Astrocyte (in vitro differentiated cells and primary cell): ENCODE data around the gene PI16. TPM values are rescaled to one million over a fixed set of nuclear protein-coding genes. Genes with fewer than 3 reads are reported as not detected.

Experiments
- DNase-seq: peaks from one replicate; pipeline ENCODE4 v3.0.0-alpha.2; 2010; ENCODE audit warnings: low read depth
- FAIRE-seq: peaks from 2 replicates; lab custom pipeline; 2011; peaks lifted over from hg19 to GRCh38; lab: Jason Lieb, UNC
- H2AFZ ChIP-seq: 2 replicates; pipeline ENCODE4 v1.6.0; 2012; ENCODE audit warnings: low read depth, low read length, inconsistent platforms
- H3K27ac ChIP-seq: 2 replicates; pipeline ENCODE4 v1.5.1; 2011; ENCODE audit warnings: low read depth, low read length, inconsistent platforms
- H3K27me3 ChIP-seq: 2 replicates; pipeline ENCODE4 v1.6.0; 2011; ENCODE audit warnings: low read length, inconsistent platforms; ENCODE audit not compliant: insufficient read depth
- H3K36me3 ChIP-seq: 2 replicates; pipeline ENCODE4 v1.5.1; 2011; ENCODE audit warnings: low read length, inconsistent platforms; ENCODE audit not compliant: insufficient read depth
- H3K4me1 ChIP-seq: 2 replicates; pipeline ENCODE4 v1.5.1; 2011; ENCODE audit warnings: low read length, inconsistent platforms; ENCODE audit not compliant: insufficient read depth
- H3K4me2 ChIP-seq: 2 replicates; pipeline ENCODE4 v1.6.0; 2012; ENCODE audit warnings: low read length, inconsistent platforms
- H3K4me3 ChIP-seq: 2 replicates; pipeline ENCODE4 v1.5.1; 2011; ENCODE audit warnings: low read depth, mild to moderate bottlenecking, low read length, inconsistent platforms; ENCODE audit not compliant: insufficient read depth
- H3K79me2 ChIP-seq: 2 replicates; pipeline ENCODE4 v1.6.0; 2012; ENCODE audit warnings: mild to moderate bottlenecking, low read length, inconsistent platforms; ENCODE audit not compliant: insufficient read depth
- H3K9ac ChIP-seq: 2 replicates; pipeline ENCODE4 v1.6.0; 2012; ENCODE audit warnings: mild to moderate bottlenecking, low read length, inconsistent platforms
- H3K9me3 ChIP-seq: 2 replicates; pipeline ENCODE4 v1.5.1; 2012; ENCODE audit warnings: low read depth, mild to moderate bottlenecking, low read length, inconsistent platforms; ENCODE audit not compliant: insufficient read depth
- H4K20me1 ChIP-seq: 2 replicates; pipeline ENCODE4 v1.6.0; 2012; ENCODE audit warnings: low read length, inconsistent platforms; ENCODE audit not compliant: insufficient read depth
- H3K27ac Mint-ChIP-seq: one replicate; pipeline ENCODE4 v1.8.0; 2021; ENCODE audit warnings: mild to moderate bottlenecking, mixed read lengths; ENCODE audit not compliant: unreplicated experiment
- H3K27me3 Mint-ChIP-seq: one replicate; pipeline ENCODE4 v1.8.0; 2021; ENCODE audit warnings: low read depth, mixed read lengths; ENCODE audit not compliant: unreplicated experiment
- H3K36me3 Mint-ChIP-seq: one replicate; pipeline ENCODE4 v1.8.0; 2021; ENCODE audit warnings: low read depth, mixed read lengths; ENCODE audit not compliant: unreplicated experiment
- H3K4me1 Mint-ChIP-seq: one replicate; pipeline ENCODE4 v1.8.0; 2021; ENCODE audit warnings: low read depth, mixed read lengths; ENCODE audit not compliant: unreplicated experiment
- H3K4me3 Mint-ChIP-seq: one replicate; pipeline ENCODE4 v1.8.0; 2021; ENCODE audit warnings: mild to moderate bottlenecking, moderate library complexity, mixed read lengths; ENCODE audit not compliant: unreplicated experiment
- H3K9me3 Mint-ChIP-seq: one replicate; pipeline ENCODE4 v1.8.0; 2021; ENCODE audit warnings: mild to moderate bottlenecking, mixed read lengths; ENCODE audit not compliant: unreplicated experiment
- EZH2 ChIP-seq: IDR thresholded peaks from 2 replicates; pipeline ENCODE4 v1.6.1; 2012; ENCODE audit warnings: mild to moderate bottlenecking, low read length, inconsistent platforms; ENCODE audit not compliant: insufficient read depth
- total RNA-seq: library from RNA; stranded (reverse); gene quantifications from 2 replicates; pipeline ENCODE4 v1.2.1, GENCODE V29; 2021
- TF ChIP-seq, protein P1 (sequence below): IDR thresholded peaks from 2 replicates; pipeline ENCODE4 v1.5.1; 2011; ENCODE audit warnings: low read depth, mild to moderate bottlenecking, inconsistent platforms, low read length, moderate library complexity; ENCODE audit not compliant: insufficient read depth

PI16 gene
- total RNA-seq, 1 donor from 2014 or later, result not detected

- Histone ChIP-seq H3K4me3 (no peak overlapping the region), H3K4me2 (no peak overlapping the region), H3K79me2 (no peaks in the 10 kb centered on the region), H3K27ac (no peak overlapping the region), H3K4me1 (peaks cover 11% of the 10 kb centered on the region), H4K20me1 (no peaks in the 10 kb centered on the region), H2AFZ (no peak overlapping the region), H3K36me3 (no peaks in the 10 kb centered on the region), H3K27me3 (no peaks in the 10 kb centered on the region), H3K9me3 (no peaks in the 10 kb centered on the region), H3K9ac (no peak overlapping the region)
- Mint-ChIP-seq H3K36me3 (peaks cover 1% of the 10 kb centered on the region), H3K4me1 (peaks cover 6% of the 10 kb centered on the region), H3K9me3 (no peaks in the 10 kb centered on the region), H3K27me3 (peaks cover 11% of the 10 kb centered on the region), H3K27ac (no peak overlapping the region), H3K4me3 (no peak overlapping the region)
- DNase-seq (no peak), FAIRE-seq (no peak)
- TF ChIP-seq EZH2, result no peak
- TF ChIP-seq, protein P1, sequence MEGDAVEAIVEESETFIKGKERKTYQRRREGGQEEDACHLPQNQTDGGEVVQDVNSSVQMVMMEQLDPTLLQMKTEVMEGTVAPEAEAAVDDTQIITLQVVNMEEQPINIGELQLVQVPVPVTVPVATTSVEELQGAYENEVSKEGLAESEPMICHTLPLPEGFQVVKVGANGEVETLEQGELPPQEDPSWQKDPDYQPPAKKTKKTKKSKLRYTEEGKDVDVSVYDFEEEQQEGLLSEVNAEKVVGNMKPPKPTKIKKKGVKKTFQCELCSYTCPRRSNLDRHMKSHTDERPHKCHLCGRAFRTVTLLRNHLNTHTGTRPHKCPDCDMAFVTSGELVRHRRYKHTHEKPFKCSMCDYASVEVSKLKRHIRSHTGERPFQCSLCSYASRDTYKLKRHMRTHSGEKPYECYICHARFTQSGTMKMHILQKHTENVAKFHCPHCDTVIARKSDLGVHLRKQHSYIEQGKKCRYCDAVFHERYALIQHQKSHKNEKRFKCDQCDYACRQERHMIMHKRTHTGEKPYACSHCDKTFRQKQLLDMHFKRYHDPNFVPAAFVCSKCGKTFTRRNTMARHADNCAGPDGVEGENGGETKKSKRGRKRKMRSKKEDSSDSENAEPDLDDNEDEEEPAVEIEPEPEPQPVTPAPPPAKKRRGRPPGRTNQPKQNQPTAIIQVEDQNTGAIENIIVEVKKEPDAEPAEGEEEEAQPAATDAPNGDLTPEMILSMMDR, result no peak
Measured at GRCh38 chr6:36958775-36959554, 4.4 kb downstream of the PI16 start.

DNA sequence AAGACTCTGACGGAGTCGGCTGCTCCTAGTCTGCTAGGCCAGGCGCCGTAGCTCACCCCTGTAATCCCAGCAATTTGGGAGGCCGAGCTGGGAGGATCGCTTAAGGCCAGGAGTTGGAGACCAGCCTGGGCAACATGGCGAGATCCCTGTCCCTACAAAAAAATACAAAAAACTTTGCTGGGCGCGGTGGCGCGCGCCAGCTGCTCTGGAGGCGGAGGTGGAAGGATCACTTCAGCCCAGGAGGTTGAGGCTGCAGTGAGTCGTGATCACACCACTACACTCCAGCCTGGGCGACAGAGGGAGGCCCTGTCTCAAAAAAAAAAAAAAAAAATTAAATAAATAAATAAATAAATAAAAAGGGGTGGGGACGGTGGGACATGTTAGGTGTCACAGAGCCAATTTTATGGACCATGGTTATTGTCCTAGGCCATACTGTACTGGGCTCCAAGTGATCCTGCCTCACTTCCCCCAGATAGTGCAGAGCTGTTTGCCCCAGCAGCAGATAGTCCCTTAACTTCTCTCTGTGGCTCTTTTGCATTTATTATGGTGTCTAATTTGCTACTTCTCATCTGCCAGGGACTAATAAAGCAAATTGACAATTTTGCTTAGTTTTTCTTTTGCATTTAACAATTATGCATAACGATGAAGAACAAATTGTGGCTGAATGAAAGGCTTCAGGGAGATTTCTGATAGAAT, 5.2 kb downstream of the PI16 start:
- TF ChIP-seq, protein P1, result no peak
- no peak for TF ChIP-seq EZH2
- no peaks in the 10 kb centered on the region for H3K36me3 ChIP-seq
- no peak for FAIRE-seq

More for the DNA sequence above, 5.2 kb downstream of the PI16 start:
- Histone ChIP-seq H4K20me1 (no peaks in the 10 kb centered on the region), H3K9me3 (no peaks in the 10 kb centered on the region), H3K4me3 (no peak overlapping the region), H3K9ac (no peak overlapping the region), H3K27me3 (no peaks in the 10 kb centered on the region), H3K4me1 (peaks cover 11% of the 10 kb centered on the region), H2AFZ (no peak overlapping the region), H3K27ac (no peak overlapping the region), H3K79me2 (no peaks in the 10 kb centered on the region), H3K4me2 (no peak overlapping the region)
- H3K27ac Mint-ChIP-seq, result no peak overlapping the region
- DNase-seq, result no peak
- no peak overlapping the region for H3K4me3 Mint-ChIP-seq
- H3K36me3 Mint-ChIP-seq, result peaks cover 1% of the 10 kb centered on the region
- H3K4me1 Mint-ChIP-seq, result peaks cover 6% of the 10 kb centered on the region
- H3K9me3 Mint-ChIP-seq, result no peaks in the 10 kb centered on the region
- peaks cover 11% of the 10 kb centered on the region for H3K27me3 Mint-ChIP-seq
